ENCODE results near the gene BYSL. TPM values are rescaled to one million over a fixed set of nuclear protein-coding genes. Genes with fewer than 3 reads are reported as not detected.

Gene BYSL
- total and polyA plus RNA-seq, 3 donors from 2014 or later = 13.7 to 20.5 (median 18.7) TPM

- TF ChIP-seq POLR2A (IDR thresholded peaks at IDR 0.05) (no peak), CTCF (IDR thresholded peaks at IDR 0.05) (no peak)
- 72 to 78% methylated on average over 7 of the region's 7 CpGs for WGBS, 2 donors
- H3K4me1 ChIP-seq = peaks cover 19% of the 10 kb centered on the region
- DNase-seq = no peak
- H3K27ac ChIP-seq = no peak overlapping the region
- H3K27me3 ChIP-seq = no peaks in the 10 kb centered on the region
- no peaks in the 10 kb centered on the region for H3K9me3 ChIP-seq
- intact Hi-C loops (cut with DNase I; ENCODE audit: low total_unique reads) = loop anchor here (5.0 kb wide), 1 partner anchor 108 kb away; no protein-coding TSS in a partner anchor
- no peak overlapping the region for H3K4me3 ChIP-seq
- H3K36me3 ChIP-seq (ENCODE audit: low read depth, missing control alignments) = no peaks in the 10 kb centered on the region
Observed at GRCh38 chr6:41934278-41935192, 13.2 kb downstream of the BYSL start.

DNA sequence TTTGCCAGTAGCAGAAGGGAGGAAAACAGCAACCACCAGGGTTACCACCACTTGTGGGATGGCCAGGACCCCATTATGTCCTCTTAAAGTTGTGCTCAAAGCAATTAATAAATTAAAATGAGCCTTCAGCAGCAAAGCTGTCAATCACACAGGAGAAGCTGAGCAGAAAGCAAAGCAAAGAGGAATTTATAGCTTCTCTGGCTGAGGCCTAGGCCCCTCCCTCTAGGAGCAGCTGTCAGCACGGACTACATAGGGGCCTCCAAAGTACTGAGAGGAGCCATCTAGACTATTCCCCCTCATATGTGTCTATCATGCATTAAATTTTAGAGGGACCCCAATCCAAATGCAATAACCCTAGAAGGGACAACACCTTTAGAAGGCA is 13.9 kb downstream of the BYSL start:
- no peaks in the 10 kb centered on the region for H3K27me3 ChIP-seq
- H3K4me1 ChIP-seq = peaks cover 26% of the 10 kb centered on the region
- H3K27ac ChIP-seq = no peak overlapping the region
- DNase-seq = no peak
- no peaks in the 10 kb centered on the region for H3K9me3 ChIP-seq
- WGBS, 2 donors = 57 to 65% methylated on average over 1 of the region's 1 CpG
- H3K4me3 ChIP-seq = no peak overlapping the region
- no peak for TF ChIP-seq CTCF (IDR thresholded peaks at IDR 0.05)
- TF ChIP-seq POLR2A (IDR thresholded peaks at IDR 0.05) = no peak
- intact Hi-C loops (cut with DNase I; ENCODE audit: low total_unique reads) = loop anchor here (5.0 kb wide), 1 partner anchor 107 kb away; no protein-coding TSS in a partner anchor
- no peaks in the 10 kb centered on the region for H3K36me3 ChIP-seq (ENCODE audit: low read depth, missing control alignments)

- intact Hi-C loops (cut with DNase I; ENCODE audit: low total_unique reads) = loop anchor here (5.0 kb wide), 1 partner anchor 107 kb away; no protein-coding TSS in a partner anchor
- TF ChIP-seq POLR2A (IDR thresholded peaks at IDR 0.05) (no peak), CTCF (IDR thresholded peaks at IDR 0.05) (no peak)
- H3K36me3 ChIP-seq (ENCODE audit: low read depth, missing control alignments) = no peaks in the 10 kb centered on the region
- no peaks in the 10 kb centered on the region for H3K9me3 ChIP-seq
- H3K27me3 ChIP-seq = no peaks in the 10 kb centered on the region
- no peak for DNase-seq
- H3K27ac ChIP-seq = no peak overlapping the region
- H3K4me1 ChIP-seq = peaks cover 30% of the 10 kb centered on the region
- H3K4me3 ChIP-seq = no peak overlapping the region
- WGBS, 2 donors = 72 to 88% methylated on average over 1 to 8 of the region's 8 CpGs
Observed at GRCh38 chr6:41935685-41936072, 14.4 kb downstream of the BYSL start.

DNA sequence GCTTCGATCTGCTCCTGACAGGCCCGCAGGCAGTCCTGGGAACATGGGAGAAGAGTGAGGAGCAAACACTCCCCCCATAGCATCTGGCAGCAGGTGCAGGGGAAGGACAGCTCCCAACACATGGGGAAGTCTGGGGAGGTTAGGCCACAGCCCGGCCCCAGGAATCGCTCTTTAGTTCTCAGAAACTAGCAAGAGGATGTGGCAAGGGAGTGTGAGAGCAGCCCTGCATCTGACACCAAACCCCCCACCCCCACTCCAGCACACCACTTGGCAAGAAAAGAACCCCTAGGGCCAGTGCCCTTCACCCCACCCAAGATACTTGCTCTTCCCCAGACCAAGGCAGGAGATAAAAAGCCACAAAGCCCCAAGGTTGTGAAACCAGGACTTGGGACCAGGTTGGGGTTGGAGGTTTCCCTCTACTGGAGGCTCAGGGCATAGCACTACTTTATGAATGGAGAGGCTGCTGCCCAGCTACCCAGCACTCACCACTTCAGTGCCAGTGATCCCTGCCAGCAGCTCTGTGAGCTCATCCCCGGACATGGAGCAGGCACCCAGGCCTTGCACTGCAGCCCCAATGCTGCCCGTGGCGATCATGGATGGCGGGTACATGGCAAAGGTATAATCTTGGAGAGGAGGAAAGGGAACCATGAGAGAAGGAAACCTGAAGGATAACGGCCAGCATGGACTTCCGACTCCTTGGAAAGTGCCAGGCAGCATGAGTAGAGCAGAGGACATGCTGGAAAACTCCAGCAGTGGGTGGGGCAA is 15.0 kb downstream of the BYSL start:
- Histone ChIP-seq H3K27me3 (no peaks in the 10 kb centered on the region), H3K4me3 (no peak overlapping the region), H3K4me1 (peaks cover 31% of the 10 kb centered on the region), H3K9me3 (no peaks in the 10 kb centered on the region), H3K27ac (no peak overlapping the region), H3K36me3 (ENCODE audit: low read depth, missing control alignments) (no peaks in the 10 kb centered on the region)
- TF ChIP-seq POLR2A (IDR thresholded peaks at IDR 0.05) (no peak), CTCF (IDR thresholded peaks at IDR 0.05) (peak; percentile 62 to 72 (median 69))
- peak; percentile 80 for DNase-seq
- intact Hi-C loops (cut with DNase I; ENCODE audit: low total_unique reads) = loop anchor here (5.0 kb wide), 1 partner anchor 106 kb away; no protein-coding TSS in a partner anchor
- 55 to 59% methylated on average over 7 to 10 of the region's 10 CpGs for WGBS, 2 donors

All from testis (tissue), 3 donors.